Heart left ventricle (tissue), 13 donors: ENCODE data around the gene TECR.
"Not testable (repeated sequence)": the region's sequence is repeated elsewhere in the genome, so short reads cannot be mapped to it uniquely, and the experiment has no call there.

Source experiments
- POLR2A ChIP-seq, 2 donors: fragments of 450-650 bp; IDR thresholded peaks; one replicate each; pipeline ENCODE4 v1.6.1; 2017; ENCODE audit warnings: antibody characterized with exemption in 2 of 2, mild to moderate bottlenecking in 2 of 2, moderate library complexity in 2 of 2
- TF ChIP-seq, protein P1 (sequence below), 12 donors: fragments of 200-600 bp; sonication (generic) in 4 of 12; IDR thresholded peaks; one replicate each; pipeline versions ENCODE4 v1.5.0 to v1.8.0; 2018 to 2022; ENCODE audit warnings: antibody characterized with exemption in 12 of 12, mild to moderate bottlenecking in 5 of 12
- donor health status: ischemic (EF 13 %, LVEDD 7.1; RV severe dilation, severe dysfunction).
- donor health status: DM: no; HTN: yes; CAD: no.
- donor health status: DM: no; HTN: no; CAD: no.
- donor health status: ischemic (EF 25% LVEDD 6.9; RV normal size, moderate dysfunction).
- donor health status: ischemic (EF 25% LVEDD 5.7; RV mildly dilated, moderate dysfunction).
- donor health status: ischemic (EF 35%, LVEDD 5.7; RV mildly dilated, moderate dysfunction).
- donor health status: nonischemic (EF 11% LVEDD 7.7; RV severe dilation, severe dysfunction).
- donor health status: DM: yes; HTN: yes; CAD: no.
- donor health status: PGD.
- donor health status: ischemic (EF 29% LVEDD 5.4; RV normal size, mild dysfunction).
- donor health status: nonischemic (EF 23%, LVEDD 6.1; RV moderate dilation, normal function).

- TF ChIP-seq, protein P1, sequence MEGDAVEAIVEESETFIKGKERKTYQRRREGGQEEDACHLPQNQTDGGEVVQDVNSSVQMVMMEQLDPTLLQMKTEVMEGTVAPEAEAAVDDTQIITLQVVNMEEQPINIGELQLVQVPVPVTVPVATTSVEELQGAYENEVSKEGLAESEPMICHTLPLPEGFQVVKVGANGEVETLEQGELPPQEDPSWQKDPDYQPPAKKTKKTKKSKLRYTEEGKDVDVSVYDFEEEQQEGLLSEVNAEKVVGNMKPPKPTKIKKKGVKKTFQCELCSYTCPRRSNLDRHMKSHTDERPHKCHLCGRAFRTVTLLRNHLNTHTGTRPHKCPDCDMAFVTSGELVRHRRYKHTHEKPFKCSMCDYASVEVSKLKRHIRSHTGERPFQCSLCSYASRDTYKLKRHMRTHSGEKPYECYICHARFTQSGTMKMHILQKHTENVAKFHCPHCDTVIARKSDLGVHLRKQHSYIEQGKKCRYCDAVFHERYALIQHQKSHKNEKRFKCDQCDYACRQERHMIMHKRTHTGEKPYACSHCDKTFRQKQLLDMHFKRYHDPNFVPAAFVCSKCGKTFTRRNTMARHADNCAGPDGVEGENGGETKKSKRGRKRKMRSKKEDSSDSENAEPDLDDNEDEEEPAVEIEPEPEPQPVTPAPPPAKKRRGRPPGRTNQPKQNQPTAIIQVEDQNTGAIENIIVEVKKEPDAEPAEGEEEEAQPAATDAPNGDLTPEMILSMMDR (IDR thresholded peaks at IDR 0.05), result not testable (repeated sequence)
- TF ChIP-seq POLR2A (IDR thresholded peaks at IDR 0.05), result not testable (repeated sequence)
Measured at GRCh38 chr19:14612242-14612641, 82.8 kb downstream of the TECR start.
